Skeletal muscle tissue (tissue), 4 donors: Measurements from ENCODE around the gene ZNF687. TPM values are rescaled to one million over a fixed set of nuclear protein-coding genes. Genes with fewer than 3 reads are reported as not detected.

Experiments used
- H3K27ac ChIP-seq: one replicate; pipeline ENCODE4 v1.7.0; 2013; ENCODE audit warnings: mild to moderate bottlenecking, low read depth, low read length, inconsistent platforms
- H3K27me3 ChIP-seq, 3 donors: one replicate each; pipeline ENCODE4 v1.7.0; 2013; ENCODE audit warnings: low read length in 3 of 3; ENCODE audit not compliant: control insufficient read depth in 3 of 3, insufficient read depth in 3 of 3
- H3K36me3 ChIP-seq, 3 donors: one replicate each; pipeline ENCODE4 v1.7.0; 2013; ENCODE audit warnings: low read length in 3 of 3; ENCODE audit not compliant: control insufficient read depth in 3 of 3, insufficient read depth in 3 of 3
- H3K4me1 ChIP-seq, 3 donors: one replicate each; pipeline ENCODE4 v1.7.0; 2013; ENCODE audit warnings: low read length in 3 of 3, mild to moderate bottlenecking in 3 of 3; ENCODE audit not compliant: control insufficient read depth in 3 of 3, insufficient read depth in 3 of 3
- H3K4me3 ChIP-seq, 3 donors: one replicate each; pipeline ENCODE4 v1.7.0; 2013; ENCODE audit warnings: low read length in 3 of 3
- H3K9ac ChIP-seq, 3 donors: one replicate each; pipeline ENCODE4 v1.7.0; 2013; ENCODE audit warnings: low read length in 3 of 3, mild to moderate bottlenecking in 3 of 3, moderate library complexity in 2 of 3, low read depth in 1 of 3
- H3K9me3 ChIP-seq, 3 donors: one replicate each; pipeline ENCODE4 v1.7.0; 2013; ENCODE audit warnings: low read length in 3 of 3; ENCODE audit not compliant: control insufficient read depth in 3 of 3
- total RNA-seq: library from RNA; depleted of rRNA; stranded (reverse); fragments of >200 nt; gene quantifications from one replicate; pipeline ENCODE4 v1.2.3, GENCODE V29; 2014
- donor health status: Osteomylitis.

ZNF687 gene
- total RNA-seq = 5.7 TPM

- peaks cover 14 to 22% (median 15%) of the 10 kb centered on the region in 3 donors for H3K36me3 ChIP-seq
- peak within 1 kb of the TSS; percentile 79 to 100 (median 80) for H3K4me3 ChIP-seq
- peak within 1 kb of the TSS; percentile 98 for H3K27ac ChIP-seq
- H3K9ac ChIP-seq = peak within 1 kb of the TSS; percentile 89 to 96 (median 90)
- H3K9me3 ChIP-seq = no peaks in the 10 kb centered on the region
- H3K27me3 ChIP-seq = no peaks in the 10 kb centered on the region
- peaks cover 15 to 36% (median 24%) of the 10 kb centered on the region in 3 donors for H3K4me1 ChIP-seq
These were observed at the start of gene ZNF687 for GRCh38 chr1:151281969-151282882. Gene ZNF687, plus strand, starts transcription at chr1:151282299. Its CDS starts 3,993 bp downstream, at chr1:151286292.

- H3K36me3 ChIP-seq = peaks cover 40 to 80% (median 78%) of the 10 kb centered on the region in 3 donors
- H3K27ac ChIP-seq = no peak overlapping the region
- no peaks in the 10 kb centered on the region for H3K9me3 ChIP-seq
These were observed 46.9 kb upstream of the ZNF687 start for GRCh38 chr1:151235235-151235634.

GRCh38 chr1:151237678-151238466, 44.2 kb upstream of the ZNF687 start:
- H3K4me3 ChIP-seq = no peak overlapping the region
- peaks cover 39 to 79% (median 77%) of the 10 kb centered on the region in 3 donors for H3K36me3 ChIP-seq
- no peaks in the 10 kb centered on the region for H3K27me3 ChIP-seq
- H3K4me1 ChIP-seq = peaks cover 0 to 11% (median 3%) of the 10 kb centered on the region in 3 donors
- no peak overlapping the region for H3K9ac ChIP-seq
- H3K9me3 ChIP-seq = no peaks in the 10 kb centered on the region
- H3K27ac ChIP-seq = peak overlapping the region; percentile 81

More at GRCh38 chr1:151235235-151235634, 46.9 kb upstream of the ZNF687 start:
- no peak overlapping the region for H3K9ac ChIP-seq
- peaks cover 0 to 11% (median 3%) of the 10 kb centered on the region in 3 donors for H3K4me1 ChIP-seq
- H3K27me3 ChIP-seq = no peaks in the 10 kb centered on the region
- H3K4me3 ChIP-seq = no peak overlapping the region

GRCh38 chr1:151238467-151238739, 43.7 kb upstream of the ZNF687 start:
- H3K27me3 ChIP-seq = no peaks in the 10 kb centered on the region
- no peak overlapping the region for H3K9ac ChIP-seq
- peaks cover 0 to 11% (median 3%) of the 10 kb centered on the region in 3 donors for H3K4me1 ChIP-seq
- no peaks in the 10 kb centered on the region for H3K9me3 ChIP-seq
- peaks cover 44 to 83% (median 82%) of the 10 kb centered on the region in 3 donors for H3K36me3 ChIP-seq
- peak overlapping the region; percentile 81 for H3K27ac ChIP-seq
- H3K4me3 ChIP-seq = no peak overlapping the region

- Histone ChIP-seq H3K9me3 (no peaks in the 10 kb centered on the region), H3K4me3 (no peak overlapping the region), H3K9ac (no peak overlapping the region), H3K4me1 (peaks cover 0 to 11% (median 3%) of the 10 kb centered on the region in 3 donors), H3K27me3 (no peaks in the 10 kb centered on the region), H3K36me3 (peaks cover 48 to 79% (median 73%) of the 10 kb centered on the region in 3 donors), H3K27ac (no peak overlapping the region)
These were observed 39.7 kb upstream of the ZNF687 start for GRCh38 chr1:151242442-151242841.

GRCh38 chr1:151243683-151244216, 38.3 kb upstream of the ZNF687 start:
- no peak overlapping the region for H3K9ac ChIP-seq
- no peak overlapping the region for H3K4me3 ChIP-seq
- peaks cover 52 to 83% (median 74%) of the 10 kb centered on the region in 3 donors for H3K36me3 ChIP-seq
- no peaks in the 10 kb centered on the region for H3K9me3 ChIP-seq
- H3K4me1 ChIP-seq = peaks cover 0 to 1% (median 0%) of the 10 kb centered on the region in 3 donors
- H3K27ac ChIP-seq = no peak overlapping the region
- H3K27me3 ChIP-seq = no peaks in the 10 kb centered on the region

- no peak overlapping the region for H3K27ac ChIP-seq
- H3K4me1 ChIP-seq = no peaks in the 10 kb centered on the region
- no peak overlapping the region for H3K4me3 ChIP-seq
- no peaks in the 10 kb centered on the region for H3K9me3 ChIP-seq
- H3K36me3 ChIP-seq = peaks cover 37 to 62% (median 57%) of the 10 kb centered on the region in 3 donors
- no peaks in the 10 kb centered on the region for H3K27me3 ChIP-seq
- H3K9ac ChIP-seq = no peak overlapping the region
These were observed 35.3 kb upstream of the ZNF687 start for GRCh38 chr1:151246786-151247185.

GRCh38 chr1:151251656-151252470, 30.2 kb upstream of the ZNF687 start:
- Histone ChIP-seq H3K4me1 (peaks cover 7 to 14% (median 9%) of the 10 kb centered on the region in 3 donors), H3K9me3 (no peaks in the 10 kb centered on the region), H3K27ac (no peak overlapping the region)

More at GRCh38 chr1:151251656-151252470, 30.2 kb upstream of the ZNF687 start:
- no peak overlapping the region for H3K4me3 ChIP-seq
- peaks cover 14 to 19% (median 15%) of the 10 kb centered on the region in 3 donors for H3K36me3 ChIP-seq
- no peak overlapping the region for H3K9ac ChIP-seq
- no peaks in the 10 kb centered on the region for H3K27me3 ChIP-seq
